Neural cell (in vitro differentiated cells): Measurements from ENCODE around the gene PPP4R2.

ENCODE experiments used
- CTCF ChIP-seq: fragments of 450-650 bp; IDR thresholded peaks from 2 replicates; pipeline ENCODE4 v1.5.1; 2014; ENCODE audit warnings: antibody characterized with exemption, mild to moderate bottlenecking, moderate library complexity; ENCODE audit not compliant: poor library complexity, severe bottlenecking
- EZH2 ChIP-seq: fragments of 200-600, 300-800 bp; shearing (Covaris generic), sonication (generic); IDR thresholded peaks from 2 replicates; pipeline ENCODE4 v1.6.1; 2014; ENCODE audit warnings: antibody characterized with exemption, low read length, borderline replicate concordance, mild to moderate bottlenecking; ENCODE audit not compliant: insufficient read depth, poor library complexity, severe bottlenecking
- MXI1 ChIP-seq: fragments of 450-650 bp; conservative IDR thresholded peaks from 2 replicates; pipeline ENCODE4 v1.6.1; 2014; ENCODE audit warnings: antibody characterized with exemption, mild to moderate bottlenecking; ENCODE audit not compliant: poor library complexity, severe bottlenecking
- RAD21 ChIP-seq: fragments of 450-650 bp; conservative IDR thresholded peaks from 2 replicates; pipeline ENCODE4 v1.6.1; 2014; ENCODE audit warnings: antibody characterized with exemption, mild to moderate bottlenecking, moderate library complexity
- REST ChIP-seq: IDR thresholded peaks from 2 replicates; pipeline ENCODE4 v1.6.1; 2012; ENCODE audit warnings: borderline replicate concordance
- TAF1 ChIP-seq: IDR thresholded peaks from 2 replicates; pipeline ENCODE4 v1.6.1; 2012; ENCODE audit warnings: low read depth

- TF ChIP-seq CTCF = no peak
- TF ChIP-seq RAD21 = no peak
- no peak for TF ChIP-seq TAF1
- no peak for TF ChIP-seq REST
- no peak for TF ChIP-seq MXI1
- no peak for TF ChIP-seq EZH2
Observed at GRCh38 chr3:73098873-73099272, 102.3 kb downstream of the PPP4R2 start.
